Right lobe of liver (tissue), 6 donors: Measurements from ENCODE around the gene CDK2. TPM values are rescaled to one million over a fixed set of nuclear protein-coding genes. Genes with fewer than 3 reads are reported as not detected.

Source experiments
- ATAC-seq, 4 donors: fragments of 200-7000 bp; cut with Tn5 transposase; one replicate each; pipeline ENCODE4 v1.9.1; 2020; ENCODE audit warnings: mild to moderate bottlenecking in 4 of 4, moderate library complexity in 4 of 4
- DNase-seq, 3 donors: peaks; one replicate each; pipeline ENCODE4 v3.0.0-alpha.2; 2020
- H3K27ac ChIP-seq, 3 donors: fragments of 200-600 bp; one replicate each; pipeline ENCODE4 v1.8.0; 2022
- H3K27me3 ChIP-seq, 2 donors: fragments of 200-600 bp; one replicate each; pipeline ENCODE4 v1.8.0; 2022
- H3K36me3 ChIP-seq, 4 donors: fragments of 200-600 bp; sonication (generic) in 1 of 4; one replicate each; pipeline versions ENCODE4 v1.5.1 to v1.8.0; 2017 to 2022; ENCODE audit warnings: control low read depth in 1 of 4
- H3K4me1 ChIP-seq, 4 donors: fragments of 200-600 bp; sonication (generic) in 1 of 4; one replicate each; pipeline versions ENCODE4 v1.5.1 to v1.8.0; 2017 to 2022; ENCODE audit warnings: control low read depth in 1 of 4
- H3K4me3 ChIP-seq, 3 donors: fragments of 200-600 bp; one replicate each; pipeline ENCODE4 v1.8.0; 2022
- H3K9me3 ChIP-seq, 4 donors: fragments of 200-600 bp; sonication (generic) in 1 of 4; one replicate each; pipeline versions ENCODE4 v1.5.1 to v1.8.0; 2017 to 2022; ENCODE audit warnings: control low read depth in 1 of 4
- POLR2A ChIP-seq: fragments of 450-650 bp; IDR thresholded peaks from one replicate; pipeline ENCODE4 v1.6.1; 2017; ENCODE audit warnings: antibody characterized with exemption, mild to moderate bottlenecking
- WGBS: methylation state at CpG from one replicate; pipeline ENCODE4 v1.1.6; 2018; ENCODE audit warnings: low coverage, low lambda C conversion rate; ENCODE audit not compliant: insufficient coverage; ENCODE audit errors: missing lambda C conversion rate; 5-methylcytosine and 5-hydroxymethylcytosine counted together
- intact Hi-C, 2 donors: fragments of 100-400 bp; cut with DNase I; formaldehyde crosslinking; loops; one replicate each; pipeline versions ENCODE4 v1.11.2 to v1.14.1; 2022
- total RNA-seq, 6 experiments: library from RNA; depleted of rRNA in 2 of 6; stranded (reverse); fragments of >200 nt in 2 of 6; fragmentation: NEBNext Ultra II Directional in 3 of 6; extraction: Animal tissue kit (Norgen Biotek cat#: 25700) in 3 of 6; gene quantifications; one replicate each; pipeline versions ENCODE4 v1.1.0 to v1.2.4, GENCODE V29; 2016 to 2023
- TF ChIP-seq, protein P1 (sequence below), 4 donors: fragments of 200-600 bp in 3 of 4; fragments of 450-650 bp in 1 of 4; IDR thresholded peaks; one replicate each; pipeline versions ENCODE4 v1.5.1 to v1.8.0; 2016 to 2022; ENCODE audit warnings: antibody characterized with exemption in 4 of 4, mild to moderate bottlenecking in 2 of 4
- donor health status: DM: no; HTN: yes; CAD: no.
- donor health status: DM: no; HTN: no; CAD: no.
- donor health status: DM: no; HTN: no; CAD: no.
- donor health status: DM: no; HTN: yes; CAD: no.
- donor health status: DM: no; HTN: yes; CAD: no.

Gene CDK2
- total RNA-seq, 6 experiments from 2014 or later = 8.0 to 14.9 (median 10.6) TPM

DNA sequence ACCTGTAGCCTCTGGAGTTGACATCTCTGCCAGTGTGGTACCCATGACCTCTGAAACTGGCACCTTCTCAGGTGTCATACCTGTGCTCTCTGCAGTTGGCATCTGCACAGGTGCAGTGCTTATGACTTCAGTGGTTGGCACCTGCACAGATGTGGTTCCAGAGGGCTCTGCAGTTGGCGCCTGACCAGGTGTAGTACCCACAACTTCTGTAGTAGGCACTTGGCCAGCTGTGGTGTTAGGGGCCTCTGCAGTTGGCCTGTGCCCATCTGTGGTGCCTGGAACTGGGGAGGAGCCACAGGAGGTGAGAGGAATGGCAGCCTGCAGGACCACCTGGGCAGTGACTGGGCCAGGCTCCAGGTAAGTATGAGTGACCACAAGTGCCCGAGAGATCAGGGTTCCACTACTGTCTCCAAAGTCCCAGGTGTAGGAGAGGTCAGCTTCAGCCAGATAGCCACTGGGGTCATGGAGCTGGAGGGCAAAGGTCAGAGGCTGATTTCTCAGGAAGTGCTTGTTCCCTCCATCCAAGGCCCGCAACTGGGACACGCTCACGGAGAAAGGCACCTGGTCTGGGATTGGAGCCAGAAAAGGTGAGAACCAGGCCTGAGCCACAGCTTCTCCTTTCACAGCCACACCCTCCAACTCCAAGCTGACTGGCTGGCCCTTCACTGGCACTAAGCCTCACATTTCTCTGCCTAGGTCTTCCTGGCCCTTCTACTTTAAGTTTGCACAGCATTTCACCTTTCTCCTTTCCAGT is 9.3 kb upstream of the CDK2 start:
- DNase-seq = no peak
- intact Hi-C loops = no loop called here
- ATAC-seq = peak in 1 of 4 donors; percentile 13
- TF ChIP-seq POLR2A = no peak
- TF ChIP-seq, protein P1, sequence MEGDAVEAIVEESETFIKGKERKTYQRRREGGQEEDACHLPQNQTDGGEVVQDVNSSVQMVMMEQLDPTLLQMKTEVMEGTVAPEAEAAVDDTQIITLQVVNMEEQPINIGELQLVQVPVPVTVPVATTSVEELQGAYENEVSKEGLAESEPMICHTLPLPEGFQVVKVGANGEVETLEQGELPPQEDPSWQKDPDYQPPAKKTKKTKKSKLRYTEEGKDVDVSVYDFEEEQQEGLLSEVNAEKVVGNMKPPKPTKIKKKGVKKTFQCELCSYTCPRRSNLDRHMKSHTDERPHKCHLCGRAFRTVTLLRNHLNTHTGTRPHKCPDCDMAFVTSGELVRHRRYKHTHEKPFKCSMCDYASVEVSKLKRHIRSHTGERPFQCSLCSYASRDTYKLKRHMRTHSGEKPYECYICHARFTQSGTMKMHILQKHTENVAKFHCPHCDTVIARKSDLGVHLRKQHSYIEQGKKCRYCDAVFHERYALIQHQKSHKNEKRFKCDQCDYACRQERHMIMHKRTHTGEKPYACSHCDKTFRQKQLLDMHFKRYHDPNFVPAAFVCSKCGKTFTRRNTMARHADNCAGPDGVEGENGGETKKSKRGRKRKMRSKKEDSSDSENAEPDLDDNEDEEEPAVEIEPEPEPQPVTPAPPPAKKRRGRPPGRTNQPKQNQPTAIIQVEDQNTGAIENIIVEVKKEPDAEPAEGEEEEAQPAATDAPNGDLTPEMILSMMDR (IDR thresholded peaks at IDR 0.05) = no peak
- Histone ChIP-seq H3K4me1 (no peaks in the 10 kb centered on the region), H3K9me3 (no peaks in the 10 kb centered on the region), H3K4me3 (no peak overlapping the region), H3K27me3 (no peaks in the 10 kb centered on the region), H3K36me3 (no peaks in the 10 kb centered on the region), H3K27ac (no peak overlapping the region)
- WGBS = 50% methylated on average over 1 of the region's 5 CpGs

DNA sequence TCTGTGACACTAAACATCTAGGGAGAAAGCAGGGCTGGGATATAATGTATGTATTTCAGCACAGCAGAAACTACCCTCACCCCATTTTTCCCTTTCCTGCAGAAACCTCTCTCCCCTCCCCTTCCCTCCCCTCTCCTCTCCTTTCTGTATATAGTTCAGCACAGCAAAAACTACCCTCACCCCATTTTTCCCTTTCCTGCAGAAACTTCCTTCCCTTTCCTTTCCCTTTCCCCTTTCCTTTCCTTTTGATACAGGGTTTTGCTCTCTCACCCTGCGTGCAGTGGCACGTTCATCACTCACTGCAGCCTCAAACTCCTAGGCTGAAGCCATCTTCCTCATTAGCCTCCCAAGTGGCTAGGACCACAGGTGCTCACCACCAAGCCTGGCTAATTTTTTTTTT is 2.9 kb upstream of the CDK2 start:
- ATAC-seq (no peak), DNase-seq (no peak)
- 52% methylated on average over 2 of the region's 2 CpGs for WGBS
- H3K27me3 ChIP-seq = no peaks in the 10 kb centered on the region
- H3K4me3 ChIP-seq = no peak overlapping the region
- intact Hi-C loops = no loop called here
- TF ChIP-seq POLR2A = no peak
- TF ChIP-seq, protein P1 (IDR thresholded peaks at IDR 0.05) = no peak
- no peaks in the 10 kb centered on the region for H3K36me3 ChIP-seq
- no peaks in the 10 kb centered on the region for H3K9me3 ChIP-seq
- H3K27ac ChIP-seq = no peak overlapping the region
- H3K4me1 ChIP-seq = peaks cover 0 to 12% (median 3%) of the 10 kb centered on the region in 4 donors

DNA sequence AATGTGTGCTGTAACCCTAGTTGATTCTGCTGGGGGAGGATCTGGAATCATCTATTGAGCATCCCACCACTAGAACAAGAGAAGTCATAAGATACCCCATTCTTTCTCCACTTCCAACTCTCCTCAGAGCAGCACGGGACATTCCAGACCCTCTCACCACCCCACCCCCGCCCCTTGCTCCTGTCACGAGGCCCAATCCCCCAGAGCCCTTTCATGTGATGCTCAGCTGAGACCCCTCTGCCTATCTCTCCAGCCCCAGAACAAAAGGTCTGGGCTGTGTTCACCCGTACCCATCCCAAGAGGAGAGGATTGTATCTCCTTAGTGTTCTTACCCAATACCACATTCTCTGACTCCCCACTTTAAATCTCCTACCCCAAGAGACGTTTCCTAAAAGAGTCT is 1.4 kb upstream of the CDK2 start:
- Histone ChIP-seq H3K36me3 (no peaks in the 10 kb centered on the region), H3K27ac (no peak overlapping the region), H3K27me3 (no peaks in the 10 kb centered on the region), H3K4me3 (no peak overlapping the region), H3K4me1 (peaks cover 0 to 12% (median 3%) of the 10 kb centered on the region in 4 donors), H3K9me3 (no peaks in the 10 kb centered on the region)
- ATAC-seq = no peak
- TF ChIP-seq, protein P1 (IDR thresholded peaks at IDR 0.05) = no peak
- TF ChIP-seq POLR2A = no peak
- intact Hi-C loops = no loop called here
- no peak for DNase-seq
- 80% methylated on average over 5 of the region's 5 CpGs for WGBS

DNA sequence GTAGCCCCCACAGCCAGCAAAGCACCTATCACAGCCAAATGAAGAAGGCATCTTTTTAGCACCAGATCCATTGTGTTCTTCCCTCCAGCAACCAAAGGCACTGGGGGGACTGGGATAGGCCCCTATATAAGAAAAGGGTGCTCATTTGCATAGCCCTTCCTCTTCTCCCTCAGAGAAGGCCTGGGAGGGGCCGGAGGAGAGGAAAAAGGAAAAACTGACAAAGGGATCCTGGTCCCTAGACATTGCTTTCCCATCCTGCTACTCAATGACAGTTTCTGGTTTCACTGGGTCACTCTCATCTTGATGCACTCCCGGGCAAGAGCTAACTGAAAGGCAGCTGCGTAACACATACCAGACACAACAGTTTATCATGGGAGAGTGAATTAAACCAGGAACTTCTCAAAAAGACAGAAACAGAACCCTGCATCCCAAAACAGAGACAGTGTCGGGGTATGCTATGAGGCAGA is 656 bp upstream of the CDK2 start, which contains the start of gene PMEL:
Gene PMEL, minus strand, starts transcription at position 102 of the 467 bp plus-strand sequence. Its CDS starts 31 bp downstream, at position 71.
- no peaks in the 10 kb centered on the region for H3K36me3 ChIP-seq
- 13% methylated on average over 4 of the region's 4 CpGs for WGBS
- H3K9me3 ChIP-seq = no peaks in the 10 kb centered on the region
- peak within 1 kb of the TSS; percentile 76 to 83 (median 82) for H3K4me3 ChIP-seq
- no peaks in the 10 kb centered on the region for H3K27me3 ChIP-seq
- intact Hi-C loops = no loop called here
- TF ChIP-seq, protein P1 (IDR thresholded peaks at IDR 0.05) = no peak
- no peak for TF ChIP-seq POLR2A
- H3K4me1 ChIP-seq = peaks cover 0 to 12% (median 3%) of the 10 kb centered on the region in 4 donors
- H3K27ac ChIP-seq = peak within 1 kb of the TSS; percentile 75 to 91 (median 81)
- no peak for DNase-seq
- peak; percentile 6 to 25 (median 20) for ATAC-seq
